ENCODE data around the gene PURB.
A peak's percentile ranks its signal among the peaks of the same experiment; 100 is the strongest.
"Not testable (repeated sequence)": the region's sequence is repeated elsewhere in the genome, so short reads cannot be mapped to it uniquely, and the experiment has no call there.

PURB gene

DNA sequence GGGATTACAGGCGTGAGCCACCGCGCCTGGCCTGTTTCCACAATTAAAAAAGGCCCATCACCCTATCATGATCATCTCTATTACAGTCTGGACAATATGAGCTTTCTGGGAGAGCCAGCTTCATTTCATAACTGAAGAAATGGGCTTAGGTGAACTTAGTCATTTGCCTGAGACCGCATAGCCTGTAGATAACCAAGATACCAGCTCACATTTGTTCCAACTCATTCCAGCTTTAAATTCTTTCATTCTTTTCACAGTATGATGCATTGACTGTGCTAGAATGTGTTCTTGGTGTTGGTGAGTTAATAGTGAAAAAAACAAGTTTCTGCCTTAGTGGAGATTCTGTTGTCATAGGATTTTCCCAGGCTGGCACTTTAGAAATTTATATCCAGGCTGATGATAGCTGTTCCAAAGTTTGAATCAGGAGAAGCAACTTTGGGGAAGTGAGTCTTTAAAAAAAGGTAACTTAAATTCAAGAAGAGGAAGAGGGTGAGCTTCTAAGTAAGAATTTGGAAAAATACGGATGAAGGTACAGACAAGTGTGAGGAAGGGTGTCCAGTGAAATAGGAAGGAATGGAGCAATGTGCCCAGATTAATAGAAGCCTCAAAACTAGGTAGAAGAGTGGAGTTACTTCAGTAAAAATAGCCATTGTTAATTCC is 35.3 kb downstream of the PURB start:
- no peak for DNase-seq

DNA sequence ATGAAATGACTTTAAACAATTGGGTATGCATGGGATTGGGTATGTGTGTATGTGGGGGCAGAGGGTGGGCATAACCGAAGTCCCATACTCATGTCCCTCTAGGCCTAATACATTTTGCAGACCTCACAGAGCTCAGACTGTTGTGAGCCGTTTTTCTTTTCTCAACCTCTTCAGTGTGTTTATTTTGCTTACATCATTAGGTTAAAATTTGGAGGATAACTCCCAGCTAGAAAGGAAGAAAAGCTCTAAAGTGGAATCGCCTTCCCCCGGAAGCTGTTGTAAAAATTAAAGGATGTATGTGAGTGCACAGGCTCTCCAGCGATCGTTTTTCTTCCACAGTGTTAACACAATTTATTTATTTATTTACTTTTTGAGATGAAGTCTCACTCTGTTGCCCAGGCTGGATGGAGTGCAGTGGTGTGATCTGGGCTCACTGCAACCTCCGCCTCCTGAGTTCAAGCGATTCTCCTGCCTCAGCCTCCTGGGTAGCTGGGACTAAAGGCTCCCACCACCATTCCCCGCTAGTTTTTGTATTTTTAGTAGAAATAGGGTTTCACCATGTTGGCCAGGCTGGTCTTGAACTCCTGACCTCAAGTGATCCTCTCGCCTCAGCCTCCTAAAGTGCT is 36.0 kb downstream of the PURB start:
- peak; percentile 30 for DNase-seq

DNA sequence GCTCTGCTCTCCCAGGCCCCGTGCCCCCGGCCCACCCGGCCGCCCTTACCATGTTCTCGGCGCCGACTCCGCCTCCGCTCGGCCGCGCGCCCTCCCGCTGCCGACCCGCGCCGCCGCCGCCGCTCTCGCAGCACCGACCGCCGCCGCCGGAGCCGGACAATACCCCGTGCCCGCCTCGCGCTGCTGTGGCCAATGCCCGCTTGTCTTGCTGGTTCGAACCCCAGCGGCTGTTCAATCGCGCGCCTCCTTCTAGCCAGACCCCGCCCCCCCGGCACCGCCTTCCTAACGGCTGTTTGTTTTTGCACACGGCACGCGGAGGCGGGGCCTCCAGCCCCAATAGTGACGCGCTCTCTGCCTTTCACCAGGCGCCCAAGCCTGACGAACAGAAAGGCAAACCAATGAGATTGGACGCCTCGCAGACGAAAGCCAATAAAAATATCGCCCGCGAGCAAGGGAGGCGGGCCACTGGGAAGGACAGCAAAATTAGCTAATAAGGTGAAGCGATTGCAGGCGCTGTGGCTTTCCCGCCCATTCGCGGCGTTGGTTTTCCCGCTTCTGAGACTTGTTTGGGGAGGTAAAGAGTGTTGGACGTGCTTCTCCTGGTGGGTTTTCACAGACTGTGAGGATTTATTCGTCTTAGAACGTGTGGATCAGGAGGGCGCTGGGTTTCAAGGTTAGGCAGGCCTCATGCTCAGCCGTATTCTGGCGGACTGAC is 37.3 kb downstream of the PURB start, which contains the start of gene H2AZ2:
TSS of gene H2AZ2 (minus strand) at position 168 of the 715 bp plus-strand sequence. CDS start at position 52, 116 bp downstream.
- DNase-seq: peak; percentile 100

DNA sequence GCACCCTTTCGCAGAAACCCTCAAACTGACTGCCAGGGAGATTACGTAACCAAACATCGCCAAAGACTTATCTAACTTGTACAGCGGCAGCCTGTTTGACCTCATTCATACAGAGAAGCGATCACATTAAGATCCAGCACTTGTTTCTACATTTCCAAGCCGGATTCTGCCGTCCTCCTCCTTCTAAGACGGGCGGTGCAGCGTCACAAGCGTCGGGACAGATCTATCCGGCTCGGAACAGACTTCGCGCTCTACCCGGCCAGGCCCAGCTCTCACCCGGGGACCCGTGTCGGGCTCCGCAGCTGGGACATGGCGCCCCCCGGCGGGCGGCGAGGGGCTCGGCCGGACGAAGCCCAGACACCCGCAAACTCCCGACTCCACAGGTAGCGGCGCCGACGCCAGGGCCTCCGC is 37.8 kb downstream of the PURB start:
- DNase-seq: peak; percentile 92

DNA sequence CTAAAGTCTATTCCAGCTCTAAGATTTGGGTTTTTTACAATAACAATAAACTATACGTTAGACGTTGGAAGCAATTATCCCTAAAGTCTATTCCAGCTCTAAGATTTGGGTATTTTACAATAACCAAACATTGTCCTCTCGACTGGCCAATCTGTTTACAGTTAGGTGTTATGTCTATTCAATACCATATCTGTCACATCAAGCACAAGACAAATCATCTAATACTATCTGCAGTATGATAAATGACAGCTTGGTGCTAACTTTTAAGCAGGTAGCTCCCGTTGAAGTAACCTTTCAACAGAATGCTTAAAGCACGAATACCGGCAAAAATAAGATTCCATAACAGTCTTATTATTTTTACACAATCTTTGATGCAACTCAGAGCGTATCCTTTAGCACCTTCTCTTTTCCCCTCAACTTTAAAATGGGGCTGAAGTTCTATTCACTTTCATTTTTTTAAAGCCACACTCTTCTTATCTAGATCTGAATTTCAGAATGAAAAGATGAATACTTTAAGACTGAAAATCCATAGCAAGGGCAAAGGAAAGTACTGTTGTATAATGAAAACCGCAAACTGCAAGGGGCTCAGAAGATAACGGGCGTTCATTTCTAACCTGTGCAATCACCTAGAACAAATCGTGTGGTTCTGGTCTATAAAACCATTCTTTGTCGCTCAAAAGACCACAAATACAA is 38.4 kb downstream of the PURB start:
- DNase-seq: no peak

DNA sequence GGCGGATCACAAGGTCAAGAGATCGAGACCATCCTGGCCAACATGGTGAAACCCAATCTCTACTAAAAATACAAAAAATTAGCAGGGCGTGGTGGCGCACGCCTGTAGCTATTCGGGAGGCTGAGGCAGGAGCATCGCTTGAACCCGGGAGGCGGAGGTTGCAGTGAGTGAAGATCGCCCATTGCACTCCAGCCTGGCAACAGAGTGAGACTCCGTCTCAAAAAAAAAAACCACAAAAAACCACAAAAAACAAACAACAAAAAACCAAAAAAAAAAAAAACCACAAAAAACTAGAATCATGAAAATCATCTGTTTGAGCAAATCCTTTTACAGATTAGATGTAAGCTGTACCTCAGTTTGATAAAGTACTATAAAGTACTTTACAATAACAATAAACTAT is 38.9 kb downstream of the PURB start:
- not testable (repeated sequence) for DNase-seq

DNA sequence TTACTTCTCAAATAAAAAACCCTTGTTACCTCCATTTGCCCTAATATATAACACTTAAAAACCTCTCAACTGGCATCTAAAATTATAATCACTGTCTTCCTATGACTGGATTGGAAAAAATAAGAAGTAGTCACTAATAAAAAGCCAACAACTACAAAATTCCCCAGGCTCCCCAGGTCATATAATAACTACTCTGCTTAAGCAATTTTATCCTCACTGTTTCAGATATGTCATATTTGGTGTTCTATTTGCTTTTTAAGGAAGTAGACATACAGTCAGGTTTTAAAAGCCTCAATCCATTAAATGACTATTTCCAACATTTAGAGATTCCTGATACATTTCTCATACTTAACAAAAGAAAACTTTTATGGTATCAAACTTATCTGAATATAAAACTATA is 39.9 kb downstream of the PURB start:
- no peak for DNase-seq

DNA sequence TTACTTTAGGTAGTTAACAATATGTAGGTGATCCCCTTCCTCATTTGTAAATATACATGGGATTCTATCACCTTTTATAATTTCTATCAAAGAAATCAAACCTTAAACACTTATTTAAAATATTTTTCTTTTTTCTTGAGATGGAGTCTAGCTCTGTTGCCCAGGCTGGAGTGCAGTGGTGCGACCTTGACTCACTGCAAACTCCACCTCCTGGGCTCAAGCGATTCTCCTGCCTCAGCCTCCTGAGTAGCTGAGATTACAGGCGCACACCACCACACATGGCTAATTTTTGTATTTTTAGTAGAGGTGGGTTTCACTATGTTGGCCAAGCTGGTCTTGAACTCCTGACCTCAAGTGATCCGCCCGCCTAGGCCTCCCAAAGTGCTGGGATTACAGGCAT is 41.9 kb downstream of the PURB start:
- DNase-seq: not testable (repeated sequence)

DNA sequence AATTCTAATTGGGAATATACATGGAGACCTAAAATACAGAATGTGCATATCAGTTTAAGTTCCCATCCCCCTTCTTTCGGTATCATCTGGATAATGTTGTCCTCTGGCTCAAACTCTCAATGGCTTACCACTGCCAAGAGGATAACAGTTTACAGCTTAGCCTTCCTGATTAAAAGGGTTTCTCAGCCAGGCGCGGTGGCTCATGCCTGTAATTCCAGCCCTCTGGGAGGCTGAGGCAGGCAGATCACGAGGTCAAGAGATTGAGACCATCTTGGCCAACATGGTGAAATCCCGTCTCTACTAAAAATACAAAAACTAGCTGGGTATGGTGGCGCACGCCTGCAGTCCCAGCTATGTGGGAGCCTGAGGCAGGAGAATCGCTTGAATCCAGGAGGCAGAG is 42.7 kb downstream of the PURB start:
- DNase-seq: not testable (repeated sequence)

DNA sequence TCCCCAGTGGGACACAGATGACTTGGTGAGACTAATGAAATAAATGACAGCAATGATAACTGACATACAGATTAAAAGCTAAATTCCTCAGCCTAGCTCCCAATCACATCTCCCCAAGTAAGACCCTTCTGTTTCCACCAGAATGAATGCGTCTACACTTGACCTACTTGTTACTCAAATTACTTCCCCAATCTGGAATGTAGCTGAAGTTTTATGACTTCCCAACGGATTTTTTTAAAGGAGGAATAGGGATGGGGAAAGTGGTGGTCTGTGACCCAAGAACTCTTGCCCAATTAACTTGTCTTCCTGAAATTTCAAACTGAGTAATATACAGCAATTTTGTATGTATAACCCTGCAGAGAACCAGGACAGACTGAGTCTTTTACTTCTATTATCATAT is 46.6 kb downstream of the PURB start:
- no peak for DNase-seq

DNA sequence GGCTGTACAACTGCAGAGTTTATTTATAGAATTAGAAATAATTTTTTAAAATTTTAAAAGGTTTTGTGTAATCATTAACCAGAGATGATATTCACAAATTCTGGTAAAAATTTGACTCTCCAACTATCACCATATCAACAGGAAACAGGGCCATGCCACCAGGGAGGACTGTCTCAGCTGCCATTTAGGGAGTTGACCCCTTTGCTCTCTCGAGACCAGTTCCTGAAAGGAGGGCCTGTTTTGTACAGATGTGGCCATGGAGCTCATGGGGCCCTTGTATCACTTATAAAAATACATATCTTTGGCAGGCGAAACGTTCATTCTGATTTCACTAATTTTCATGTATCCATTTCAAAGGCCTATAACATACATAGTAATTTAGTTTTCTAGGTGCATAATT is 57.8 kb downstream of the PURB start:
- no peak for DNase-seq
